ENCODE measurements around the gene ZC3H10. TPM values are rescaled to one million over a fixed set of nuclear protein-coding genes. Genes with fewer than 3 reads are reported as not detected.

ZC3H10 gene
- total and polyA plus RNA-seq, 2 donors = 4.6 to 4.9 TPM

DNA sequence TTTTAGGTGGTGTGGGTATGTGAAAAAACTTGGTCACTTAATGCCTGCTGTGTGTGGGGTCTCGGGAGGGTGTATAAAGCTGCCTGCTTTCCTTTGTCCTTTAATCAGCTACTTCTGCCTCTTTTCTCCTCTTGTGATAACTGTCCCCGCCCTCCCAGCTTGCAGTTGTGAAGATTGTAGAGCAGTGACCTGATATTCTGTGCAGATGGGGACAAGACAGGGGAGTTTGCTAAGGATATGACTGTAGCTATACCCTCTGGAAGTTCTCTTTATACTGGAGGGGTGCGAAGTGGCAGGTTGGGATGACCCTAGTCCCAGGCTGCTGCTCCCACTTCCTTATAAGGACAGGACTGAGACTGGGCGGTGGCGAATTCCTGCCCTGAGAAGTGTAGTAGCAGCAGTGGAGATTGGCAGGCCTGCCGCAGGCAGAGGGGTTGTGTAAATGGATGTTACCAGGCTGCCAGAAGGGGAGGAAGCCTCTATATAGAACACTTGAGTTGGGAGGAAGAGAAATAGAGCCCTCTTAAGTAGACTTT lies 40.9 kb downstream of the ZC3H10 start:
- Histone ChIP-seq H3K4me1 (ENCODE audit: insufficient read depth) (no peaks in the 10 kb centered on the region), H3K36me3 (ENCODE audit: insufficient read depth) (peaks cover 6% of the 10 kb centered on the region), H3K4me3 (ENCODE audit: low read depth, low read length) (peak overlapping the region; percentile 68), H3K27ac (ENCODE audit: low read depth) (peak overlapping the region; percentile 100)
- peak; percentile 26 for DNase-seq (ENCODE audit: extremely low spot score)
- under 1% methylated on average over 6 of the region's 6 CpGs for WGBS

DNA sequence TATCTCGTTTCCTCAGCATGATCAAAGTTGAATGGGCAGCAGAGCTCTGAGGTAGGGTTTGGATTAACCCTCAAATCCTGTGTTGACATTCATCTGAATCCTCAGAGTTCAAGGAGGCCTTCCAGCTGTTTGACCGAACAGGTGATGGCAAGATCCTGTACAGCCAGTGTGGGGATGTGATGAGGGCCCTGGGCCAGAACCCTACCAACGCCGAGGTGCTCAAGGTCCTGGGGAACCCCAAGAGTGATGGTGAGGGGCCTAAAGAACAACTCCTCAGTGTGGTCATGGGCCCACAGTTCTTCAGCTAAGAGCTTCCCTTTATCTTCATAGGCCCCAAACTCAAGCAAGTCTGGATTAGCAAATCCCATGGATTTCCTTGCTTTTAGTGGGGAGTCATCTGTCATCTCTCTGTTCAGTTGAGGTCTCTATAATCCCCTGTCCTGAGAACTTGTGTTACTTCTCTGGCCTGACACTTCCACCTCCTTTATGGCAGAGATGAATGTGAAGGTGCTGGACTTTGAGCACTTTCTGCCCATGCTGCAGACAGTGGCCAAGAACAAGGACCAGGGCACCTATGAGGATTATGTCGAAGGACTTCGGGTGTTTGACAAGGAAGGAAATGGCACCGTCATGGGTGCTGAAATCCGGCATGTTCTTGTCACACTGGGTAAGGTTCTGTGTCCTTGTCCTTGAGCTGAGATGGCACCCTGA lies 41.6 kb downstream of the ZC3H10 start:
- peaks cover 6% of the 10 kb centered on the region for H3K36me3 ChIP-seq (ENCODE audit: insufficient read depth)
- H3K27ac ChIP-seq (ENCODE audit: low read depth) = peak overlapping the region; percentile 100
- H3K4me3 ChIP-seq (ENCODE audit: low read depth, low read length) = peak overlapping the region; percentile 68
- 17% methylated on average over 8 of the region's 8 CpGs for WGBS
- no peaks in the 10 kb centered on the region for H3K4me1 ChIP-seq (ENCODE audit: insufficient read depth)
- DNase-seq (ENCODE audit: extremely low spot score) = no peak

DNA sequence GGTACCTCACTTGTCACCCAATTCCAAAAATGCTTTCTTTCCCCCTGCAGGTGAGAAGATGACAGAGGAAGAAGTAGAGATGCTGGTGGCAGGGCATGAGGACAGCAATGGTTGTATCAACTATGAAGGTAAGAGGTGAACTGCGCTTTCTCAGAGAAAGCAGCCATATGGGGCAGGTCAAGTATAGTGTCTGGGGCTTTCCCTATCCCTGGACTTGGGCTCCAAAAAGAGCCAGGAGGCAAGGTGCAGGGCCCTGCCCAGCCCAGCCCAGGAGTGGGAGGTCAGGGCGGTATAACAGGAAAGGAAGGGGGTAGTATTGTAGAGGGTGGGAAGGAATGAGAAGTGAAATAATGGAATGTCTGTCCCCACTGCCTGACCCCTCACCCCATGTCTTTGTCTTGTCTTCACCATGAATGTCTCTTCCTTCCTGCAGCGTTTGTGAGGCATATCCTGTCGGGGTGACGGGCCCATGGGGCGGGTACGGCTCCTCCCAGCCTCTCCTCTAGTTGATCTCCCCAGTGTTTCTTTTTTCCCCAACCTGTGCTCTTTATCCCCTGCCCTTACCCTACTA lies 42.2 kb downstream of the ZC3H10 start:
- 23% methylated on average over 7 of the region's 7 CpGs for WGBS
- Histone ChIP-seq H3K27ac (ENCODE audit: low read depth) (peak overlapping the region; percentile 100), H3K4me3 (ENCODE audit: low read depth, low read length) (peak overlapping the region; percentile 68), H3K36me3 (ENCODE audit: insufficient read depth) (peaks cover 8% of the 10 kb centered on the region), H3K4me1 (ENCODE audit: insufficient read depth) (no peaks in the 10 kb centered on the region)
- no peak for DNase-seq (ENCODE audit: extremely low spot score)

DNA sequence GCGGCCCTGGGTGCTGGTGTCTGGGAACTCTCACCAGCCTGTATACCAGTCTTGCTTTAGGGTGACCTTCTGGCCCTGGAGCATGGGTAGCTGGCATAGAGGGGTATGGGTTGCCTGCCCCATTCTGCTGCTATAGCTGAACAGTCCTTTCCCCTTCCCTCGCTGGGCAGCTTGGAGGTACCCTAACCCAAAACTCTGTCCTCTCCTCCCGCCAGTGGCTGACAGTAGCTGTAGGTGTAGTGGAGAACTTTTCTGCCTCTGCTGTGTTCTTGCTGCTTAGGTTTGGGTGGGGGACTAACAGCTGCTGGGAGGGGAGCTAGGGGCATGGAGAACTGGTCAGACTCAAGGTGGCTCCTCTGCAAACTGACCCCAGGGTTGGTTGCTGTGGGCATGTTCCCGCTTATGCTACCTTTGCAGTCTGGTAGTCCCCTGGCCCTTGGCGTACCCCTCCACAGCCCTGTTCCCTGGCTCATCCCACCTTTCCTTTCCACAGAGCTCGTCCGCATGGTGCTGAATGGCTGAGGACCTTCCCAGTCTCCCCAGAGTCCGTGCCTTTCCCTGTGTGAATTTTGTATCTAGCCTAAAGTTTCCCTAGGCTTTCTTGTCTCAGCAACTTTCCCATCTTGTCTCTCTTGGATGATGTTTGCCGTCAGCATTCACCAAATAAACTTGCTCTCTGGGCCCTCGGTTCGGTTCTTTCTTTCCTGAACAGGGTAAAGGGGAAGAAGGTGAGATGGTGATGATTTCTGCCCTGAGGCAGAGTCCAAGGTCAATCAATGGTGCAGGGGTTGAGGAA lies 43.0 kb downstream of the ZC3H10 start:
- Histone ChIP-seq H3K36me3 (ENCODE audit: insufficient read depth) (peaks cover 10% of the 10 kb centered on the region), H3K4me1 (ENCODE audit: insufficient read depth) (no peaks in the 10 kb centered on the region), H3K27ac (ENCODE audit: low read depth) (peak overlapping the region; percentile 100), H3K4me3 (ENCODE audit: low read depth, low read length) (peak overlapping the region; percentile 9)
- WGBS = 47% methylated on average over 11 of the region's 11 CpGs
- DNase-seq (ENCODE audit: extremely low spot score) = no peak

DNA sequence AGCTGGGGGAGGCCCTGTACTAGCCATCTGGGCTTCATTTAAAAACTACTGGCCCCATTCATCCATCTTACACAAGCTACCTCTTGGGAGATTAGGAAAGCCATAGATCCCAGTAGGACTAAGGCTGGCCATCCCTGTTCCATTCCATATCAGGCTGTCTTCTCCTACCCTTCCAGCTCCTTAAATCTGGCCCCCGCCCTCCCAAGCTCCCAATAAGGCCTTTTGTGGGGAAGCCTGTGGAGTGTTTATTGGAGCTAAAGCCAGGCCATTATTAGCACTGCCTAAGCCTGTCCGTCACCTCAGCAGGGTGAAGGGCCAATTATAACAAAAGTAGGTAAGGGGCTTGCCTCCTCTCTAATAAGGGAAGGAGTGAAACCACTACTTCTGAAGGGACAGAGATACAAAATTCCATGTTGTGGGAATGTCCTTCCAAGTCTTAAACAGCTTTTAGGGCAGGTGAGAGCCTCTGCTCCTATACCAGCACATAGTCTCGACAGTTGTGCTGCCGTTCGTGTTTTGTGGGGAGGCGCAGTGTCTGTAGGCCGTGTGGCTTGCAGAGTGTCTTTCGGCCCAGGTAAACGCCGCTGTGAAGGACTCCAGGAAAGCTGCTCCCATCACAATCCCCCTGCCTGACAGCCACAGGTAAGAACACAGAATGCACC lies 43.8 kb downstream of the ZC3H10 start:
- DNase-seq (ENCODE audit: extremely low spot score) = no peak
- 47% methylated on average over 10 of the region's 10 CpGs for WGBS
- Histone ChIP-seq H3K36me3 (ENCODE audit: insufficient read depth) (peaks cover 10% of the 10 kb centered on the region), H3K4me1 (ENCODE audit: insufficient read depth) (no peaks in the 10 kb centered on the region), H3K4me3 (ENCODE audit: low read depth, low read length) (no peak overlapping the region), H3K27ac (ENCODE audit: low read depth) (no peak overlapping the region)

DNA sequence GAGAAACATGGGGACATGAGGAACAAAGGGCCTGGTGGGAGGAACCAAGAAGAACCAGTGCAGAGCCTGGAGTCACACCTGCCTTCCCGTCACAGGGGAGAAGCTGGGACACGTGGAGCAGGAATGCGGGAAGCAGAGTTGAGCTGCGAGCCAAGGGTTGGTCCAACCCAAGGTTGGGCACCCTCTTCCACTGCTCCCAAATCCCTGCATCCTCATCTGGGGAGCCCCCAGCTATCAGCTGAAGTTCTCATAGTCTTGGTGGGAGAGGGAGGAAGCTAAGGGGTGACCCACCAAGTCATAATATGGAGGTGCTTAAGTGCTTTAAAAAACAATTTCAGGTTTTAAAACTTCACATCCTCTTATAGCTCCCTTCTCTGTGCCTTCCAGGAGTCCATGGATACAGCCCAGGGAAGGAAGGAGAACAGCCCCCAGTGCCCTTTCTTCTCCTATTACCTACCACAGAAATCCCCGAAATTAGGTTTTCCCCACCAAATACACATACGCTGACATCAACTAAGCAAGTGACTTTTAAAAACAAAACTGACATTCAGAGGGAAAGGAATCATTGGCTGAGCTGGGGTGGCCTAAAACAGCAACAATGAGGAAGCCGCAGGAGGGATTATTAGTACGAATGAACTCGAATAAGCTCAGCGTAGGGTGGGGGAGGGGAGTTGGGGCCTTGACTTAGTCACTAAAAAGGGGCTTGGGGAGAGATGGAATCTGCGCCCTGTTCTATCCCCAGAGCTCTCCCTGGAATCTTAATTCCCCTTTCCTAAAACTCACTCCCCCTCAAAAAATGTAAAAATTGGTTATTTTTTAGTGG lies 44.6 kb downstream of the ZC3H10 start:
- H3K27ac ChIP-seq (ENCODE audit: low read depth) = no peak overlapping the region
- WGBS = 41% methylated on average over 11 of the region's 11 CpGs
- no peak for DNase-seq (ENCODE audit: extremely low spot score)
- no peaks in the 10 kb centered on the region for H3K4me1 ChIP-seq (ENCODE audit: insufficient read depth)
- peaks cover 10% of the 10 kb centered on the region for H3K36me3 ChIP-seq (ENCODE audit: insufficient read depth)
- no peak overlapping the region for H3K4me3 ChIP-seq (ENCODE audit: low read depth, low read length)

DNA sequence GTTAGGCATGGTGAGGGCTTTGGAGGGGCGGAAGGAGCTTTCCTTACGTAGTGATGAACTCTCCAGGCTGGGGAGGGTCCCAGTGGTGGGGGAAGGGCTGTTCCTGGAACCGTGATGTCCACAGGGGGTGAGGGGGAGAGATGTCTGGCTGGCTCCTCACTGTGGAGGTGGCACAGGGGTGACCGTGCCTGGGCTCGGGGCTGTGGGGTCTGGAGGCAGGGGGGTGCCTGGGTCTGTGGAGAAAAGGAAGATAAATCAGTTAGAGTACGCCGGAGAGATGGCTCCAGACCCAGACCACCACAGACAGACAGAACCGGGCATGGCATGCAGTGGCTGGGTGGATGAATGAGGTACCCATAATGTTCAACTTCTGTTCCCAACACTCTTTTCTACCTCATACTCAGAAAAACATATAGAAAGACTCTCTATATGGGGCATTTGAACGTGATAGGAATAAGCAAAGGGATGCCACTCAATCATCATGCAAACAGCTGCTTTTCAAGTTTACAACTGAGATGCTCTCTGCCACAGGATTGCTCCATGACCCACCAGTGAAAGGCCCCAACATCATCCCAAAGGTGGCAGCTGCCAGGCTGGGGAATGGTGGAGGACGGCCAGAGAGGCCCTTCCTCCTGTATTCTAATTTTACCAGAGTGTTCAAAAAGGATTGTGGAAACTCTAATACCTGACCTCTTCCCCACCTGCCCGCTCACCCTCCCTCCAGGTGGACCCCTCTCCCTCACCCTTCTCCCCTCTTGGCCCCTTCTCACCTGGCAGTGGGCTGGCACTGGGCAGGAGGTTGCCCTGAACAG lies 45.7 kb downstream of the ZC3H10 start:
- Histone ChIP-seq H3K27ac (ENCODE audit: low read depth) (no peak overlapping the region), H3K4me3 (ENCODE audit: low read depth, low read length) (no peak overlapping the region), H3K4me1 (ENCODE audit: insufficient read depth) (no peaks in the 10 kb centered on the region), H3K36me3 (ENCODE audit: insufficient read depth) (peaks cover 10% of the 10 kb centered on the region)
- WGBS = 42% methylated on average over 11 of the region's 11 CpGs
- DNase-seq (ENCODE audit: extremely low spot score) = no peak

DNA sequence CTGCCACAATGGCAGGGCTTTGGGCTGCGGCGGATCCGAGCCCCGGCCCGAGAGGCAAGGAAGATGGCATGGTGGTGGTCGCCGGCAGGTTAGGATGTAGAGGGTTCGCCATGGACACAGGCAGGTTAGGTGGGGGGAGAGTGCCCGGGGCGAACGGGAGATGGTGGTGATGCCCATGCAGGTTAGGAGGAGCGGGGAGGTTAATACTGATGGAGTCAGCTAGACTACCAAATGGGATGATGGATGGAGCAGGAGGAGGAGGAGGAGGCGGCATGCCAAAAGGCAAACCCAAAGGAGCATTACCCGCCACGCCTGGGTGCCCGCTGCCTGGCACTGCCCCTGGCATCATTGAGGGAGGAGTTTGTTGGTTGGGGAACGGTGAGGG lies 46.3 kb downstream of the ZC3H10 start:
- Histone ChIP-seq H3K4me3 (ENCODE audit: low read depth, low read length) (no peak overlapping the region), H3K4me1 (ENCODE audit: insufficient read depth) (no peaks in the 10 kb centered on the region), H3K36me3 (ENCODE audit: insufficient read depth) (peaks cover 10% of the 10 kb centered on the region), H3K27ac (ENCODE audit: low read depth) (no peak overlapping the region)
- DNase-seq (ENCODE audit: extremely low spot score) = no peak
- WGBS = 90% methylated on average over 17 of the region's 17 CpGs

DNA sequence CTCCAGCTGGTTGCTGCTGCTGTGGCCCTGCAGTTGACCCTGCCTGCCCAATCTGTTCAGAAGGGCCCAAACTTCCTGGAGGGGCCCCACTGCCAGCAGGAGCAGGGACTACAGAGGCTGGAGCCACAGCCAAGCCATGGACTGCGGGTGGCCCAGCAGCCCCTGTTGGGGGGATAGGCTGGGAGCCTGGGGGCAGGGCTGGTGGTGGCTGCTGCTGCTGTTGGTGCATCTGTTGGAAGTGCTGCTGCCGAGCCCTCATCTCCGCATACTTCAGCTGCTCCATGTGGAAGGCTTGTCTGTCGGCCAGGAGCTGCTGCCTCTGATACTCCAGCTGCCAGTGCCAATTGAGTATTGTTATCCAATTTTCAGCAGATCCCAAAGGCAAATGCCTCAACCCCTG lies 47.3 kb downstream of the ZC3H10 start:
- Histone ChIP-seq H3K4me1 (ENCODE audit: insufficient read depth) (no peaks in the 10 kb centered on the region), H3K4me3 (ENCODE audit: low read depth, low read length) (no peak overlapping the region), H3K36me3 (ENCODE audit: insufficient read depth) (peaks cover 13% of the 10 kb centered on the region), H3K27ac (ENCODE audit: low read depth) (no peak overlapping the region)
- WGBS = 54% methylated on average over 4 of the region's 4 CpGs
- no peak for DNase-seq (ENCODE audit: extremely low spot score)

DNA sequence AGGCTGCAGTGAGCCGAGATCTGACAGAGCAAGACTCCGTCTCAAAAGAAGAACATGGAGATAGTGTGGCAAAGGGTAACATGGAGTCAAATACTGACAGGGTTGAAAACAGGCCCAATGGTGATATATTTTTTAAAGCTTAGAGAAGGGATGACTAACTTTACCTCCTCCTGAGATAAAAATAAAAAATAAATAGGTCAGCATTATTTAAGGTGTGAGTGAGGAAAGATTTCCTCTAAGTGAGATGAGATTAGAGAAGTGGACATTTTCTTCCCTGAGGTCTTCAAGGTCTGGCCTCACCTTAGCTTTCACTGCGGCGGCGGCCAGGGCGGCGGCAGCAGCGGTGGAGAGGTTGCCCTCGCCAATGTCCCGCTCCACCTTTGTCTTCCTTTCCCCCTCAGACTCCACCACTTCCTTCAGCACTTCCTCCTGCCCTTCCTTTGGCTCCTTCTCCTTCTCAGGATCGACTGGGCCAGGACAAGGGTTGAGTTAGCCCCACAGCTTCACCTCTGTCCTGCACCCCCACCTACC lies 51.2 kb downstream of the ZC3H10 start:
- WGBS = 90% methylated on average over 11 of the region's 11 CpGs
- no peak overlapping the region for H3K27ac ChIP-seq (ENCODE audit: low read depth)
- no peak for DNase-seq (ENCODE audit: extremely low spot score)
- no peak overlapping the region for H3K4me3 ChIP-seq (ENCODE audit: low read depth, low read length)
- H3K36me3 ChIP-seq (ENCODE audit: insufficient read depth) = peaks cover 14% of the 10 kb centered on the region
- H3K4me1 ChIP-seq (ENCODE audit: insufficient read depth) = no peaks in the 10 kb centered on the region

DNA sequence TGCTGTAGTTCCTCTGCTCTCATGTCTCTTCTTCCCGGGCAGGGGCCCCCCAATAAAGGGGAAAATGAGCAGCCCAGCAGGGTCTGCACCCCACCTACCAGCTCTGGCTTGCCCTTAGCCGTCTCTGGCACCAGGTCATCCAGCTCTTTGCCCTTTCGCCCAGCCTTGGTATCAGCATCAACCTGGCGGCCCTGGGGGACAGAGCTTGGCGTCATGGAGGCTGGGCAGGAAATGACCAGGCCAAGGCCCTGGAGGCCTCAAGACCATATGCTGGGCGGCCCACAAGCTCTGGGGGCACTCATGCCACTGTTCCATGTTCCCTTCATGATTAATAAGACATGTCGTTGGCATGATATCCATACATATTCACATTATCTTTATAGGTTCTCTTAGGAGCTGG lies 54.8 kb downstream of the ZC3H10 start:
- Histone ChIP-seq H3K4me3 (ENCODE audit: low read depth, low read length) (no peak overlapping the region), H3K36me3 (ENCODE audit: insufficient read depth) (peaks cover 11% of the 10 kb centered on the region), H3K4me1 (ENCODE audit: insufficient read depth) (no peaks in the 10 kb centered on the region), H3K27ac (ENCODE audit: low read depth) (no peak overlapping the region)
- no peak for DNase-seq (ENCODE audit: extremely low spot score)
- WGBS = 91% methylated on average over 7 of the region's 7 CpGs
